Gastrocnemius medialis (tissue), 4 donors: ENCODE data around the gene TENM3.

ENCODE experiments used
- POLR2A ChIP-seq, 2 donors: fragments of 450-650 bp; IDR thresholded peaks; one replicate each; pipeline ENCODE4 v1.6.1; 2017; ENCODE audit warnings: antibody characterized with exemption in 2 of 2, mild to moderate bottlenecking in 2 of 2, moderate library complexity in 2 of 2
- TF ChIP-seq, protein P1 (sequence below), 5 experiments: fragments of 450-650 bp in 3 of 5; fragments of 200-600 bp in 2 of 5; sonication (generic) in 2 of 5; IDR thresholded peaks in 4 of 5; conservative IDR thresholded peaks in 1 of 5; 1 replicate in 4 of 5; 2 replicates in 1 of 5; pipeline ENCODE4 v1.5.1; 2016 to 2019; ENCODE audit warnings: antibody characterized with exemption in 5 of 5, mild to moderate bottlenecking in 3 of 5, moderate library complexity in 3 of 5

DNA sequence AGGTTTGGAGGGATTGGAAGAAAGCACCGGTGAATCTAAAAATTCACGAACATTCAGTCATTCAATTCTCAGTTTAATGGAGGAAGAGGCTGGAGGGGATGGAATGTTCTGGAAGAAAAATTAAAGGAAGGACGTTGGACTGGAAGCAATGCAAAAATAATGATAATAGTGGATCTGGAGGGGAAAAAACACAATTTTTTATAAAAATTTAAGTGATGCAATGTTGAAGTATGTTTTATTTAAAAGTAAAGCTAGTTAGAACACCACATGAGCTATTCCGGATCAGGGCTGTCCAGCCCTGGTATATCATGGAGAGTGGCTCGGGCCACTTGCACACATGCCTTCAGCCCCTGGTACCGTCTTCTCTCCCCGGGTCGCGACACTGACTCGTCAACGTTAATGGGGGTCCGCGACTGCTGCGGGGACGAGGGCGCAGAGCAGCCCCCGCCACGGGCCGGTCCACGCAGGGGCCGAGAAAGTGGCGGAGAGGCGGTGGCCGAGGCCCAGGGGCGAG is 204.6 kb downstream of the TENM3 start:
- TF ChIP-seq, protein P1, sequence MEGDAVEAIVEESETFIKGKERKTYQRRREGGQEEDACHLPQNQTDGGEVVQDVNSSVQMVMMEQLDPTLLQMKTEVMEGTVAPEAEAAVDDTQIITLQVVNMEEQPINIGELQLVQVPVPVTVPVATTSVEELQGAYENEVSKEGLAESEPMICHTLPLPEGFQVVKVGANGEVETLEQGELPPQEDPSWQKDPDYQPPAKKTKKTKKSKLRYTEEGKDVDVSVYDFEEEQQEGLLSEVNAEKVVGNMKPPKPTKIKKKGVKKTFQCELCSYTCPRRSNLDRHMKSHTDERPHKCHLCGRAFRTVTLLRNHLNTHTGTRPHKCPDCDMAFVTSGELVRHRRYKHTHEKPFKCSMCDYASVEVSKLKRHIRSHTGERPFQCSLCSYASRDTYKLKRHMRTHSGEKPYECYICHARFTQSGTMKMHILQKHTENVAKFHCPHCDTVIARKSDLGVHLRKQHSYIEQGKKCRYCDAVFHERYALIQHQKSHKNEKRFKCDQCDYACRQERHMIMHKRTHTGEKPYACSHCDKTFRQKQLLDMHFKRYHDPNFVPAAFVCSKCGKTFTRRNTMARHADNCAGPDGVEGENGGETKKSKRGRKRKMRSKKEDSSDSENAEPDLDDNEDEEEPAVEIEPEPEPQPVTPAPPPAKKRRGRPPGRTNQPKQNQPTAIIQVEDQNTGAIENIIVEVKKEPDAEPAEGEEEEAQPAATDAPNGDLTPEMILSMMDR (IDR thresholded peaks at IDR 0.05 in 4 of 5, conservative IDR thresholded peaks at IDR 0.05 in 1 of 5), result no peak
- no peak for TF ChIP-seq POLR2A (IDR thresholded peaks at IDR 0.05)
